ENCODE results near the gene PIWIL4.

The PIWIL4 gene

DNA sequence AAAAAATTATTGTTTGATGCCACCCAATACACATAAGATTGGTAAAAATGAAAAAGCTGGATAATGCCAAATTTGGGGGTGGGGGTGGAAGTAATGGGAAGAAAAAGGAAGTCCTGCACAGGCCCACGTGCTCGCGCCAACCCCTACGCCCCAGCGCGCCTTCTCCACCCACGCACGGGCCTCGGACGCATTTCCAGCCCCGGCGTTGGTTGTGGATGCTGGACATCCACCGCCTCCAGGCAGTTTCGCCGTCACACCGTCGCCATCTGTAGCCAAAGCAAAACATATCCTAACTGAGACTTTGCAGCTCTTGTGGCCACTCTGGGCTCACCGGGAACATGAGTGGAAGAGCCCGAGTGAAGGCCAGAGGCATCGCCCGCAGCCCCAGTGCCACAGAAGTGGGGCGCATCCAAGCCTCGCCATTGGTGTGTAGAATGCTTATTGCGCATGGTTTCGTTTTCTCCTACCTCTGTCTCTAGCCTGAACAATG is at the start of gene PIWIL4:
PIWIL4 (plus strand) TSS at position 188 of the 490 bp plus-strand sequence; CDS start at position 339, 151 bp downstream.
- Histone ChIP-seq H3K27ac (ENCODE audit: low read depth, low read length) (no peak within 1 kb of the TSS), H3K9ac (ENCODE audit: low read length) (no peak within 1 kb of the TSS), H3K36me3 (ENCODE audit: control insufficient read depth, insufficient read depth, low read length) (no peaks in the 10 kb centered on the region), H3K27me3 (ENCODE audit: control insufficient read depth, insufficient read depth, low read length) (no peaks in the 10 kb centered on the region), H3K4me1 (ENCODE audit: control insufficient read depth, insufficient read depth, low read length) (peaks cover 11% of the 10 kb centered on the region), H3K4me3 (ENCODE audit: low read depth, low read length) (no peak within 1 kb of the TSS), H3K9me3 (ENCODE audit: control insufficient read depth, insufficient read depth, low read depth, low read length) (no peaks in the 10 kb centered on the region)

GRCh38 chr11:94518300-94518699 is 48.9 kb upstream of the PIWIL4 start:
- Histone ChIP-seq H3K27me3 (ENCODE audit: control insufficient read depth, insufficient read depth, low read length) (peaks cover 15% of the 10 kb centered on the region), H3K9me3 (ENCODE audit: control insufficient read depth, insufficient read depth, low read depth, low read length) (no peaks in the 10 kb centered on the region), H3K4me1 (ENCODE audit: control insufficient read depth, insufficient read depth, low read length) (no peaks in the 10 kb centered on the region), H3K9ac (ENCODE audit: low read length) (no peak overlapping the region), H3K4me3 (ENCODE audit: low read depth, low read length) (no peak overlapping the region), H3K36me3 (ENCODE audit: control insufficient read depth, insufficient read depth, low read length) (no peaks in the 10 kb centered on the region), H3K27ac (ENCODE audit: low read depth, low read length) (no peak overlapping the region)

DNA sequence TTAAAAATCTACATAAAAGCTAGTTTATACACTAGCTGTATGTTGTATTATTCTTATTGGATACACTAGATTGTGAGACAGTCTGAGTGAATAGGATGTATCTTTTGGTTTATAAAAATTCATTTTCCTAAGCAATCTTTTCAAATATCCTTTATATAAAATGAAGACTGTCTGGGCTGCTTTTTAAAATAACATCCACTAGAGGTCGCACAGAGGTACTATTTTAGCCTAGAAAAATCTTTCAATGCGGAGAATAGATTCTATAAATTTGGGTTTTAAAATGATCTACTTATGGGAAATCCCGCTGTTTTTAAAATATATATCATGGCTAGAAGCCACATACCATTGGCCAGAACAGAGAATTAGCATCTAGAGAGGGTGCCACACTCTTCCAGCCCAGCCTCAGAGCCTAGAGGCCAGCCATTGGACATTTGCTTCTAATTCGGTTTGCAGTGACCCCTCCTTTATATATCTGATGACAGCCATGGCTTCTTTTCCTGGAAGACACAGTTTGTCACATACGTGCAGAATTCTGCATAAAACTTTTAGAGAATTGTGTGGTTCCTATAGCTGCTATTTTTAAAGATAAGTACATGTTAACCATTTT is 47.6 kb upstream of the PIWIL4 start:
- H3K27me3 ChIP-seq (ENCODE audit: control insufficient read depth, insufficient read depth, low read length), result peaks cover 6% of the 10 kb centered on the region
- no peak overlapping the region for H3K9ac ChIP-seq (ENCODE audit: low read length)
- H3K4me1 ChIP-seq (ENCODE audit: control insufficient read depth, insufficient read depth, low read length), result no peaks in the 10 kb centered on the region
- no peaks in the 10 kb centered on the region for H3K9me3 ChIP-seq (ENCODE audit: control insufficient read depth, insufficient read depth, low read depth, low read length)
- no peak overlapping the region for H3K4me3 ChIP-seq (ENCODE audit: low read depth, low read length)
- no peak overlapping the region for H3K27ac ChIP-seq (ENCODE audit: low read depth, low read length)
- no peaks in the 10 kb centered on the region for H3K36me3 ChIP-seq (ENCODE audit: control insufficient read depth, insufficient read depth, low read length)

DNA sequence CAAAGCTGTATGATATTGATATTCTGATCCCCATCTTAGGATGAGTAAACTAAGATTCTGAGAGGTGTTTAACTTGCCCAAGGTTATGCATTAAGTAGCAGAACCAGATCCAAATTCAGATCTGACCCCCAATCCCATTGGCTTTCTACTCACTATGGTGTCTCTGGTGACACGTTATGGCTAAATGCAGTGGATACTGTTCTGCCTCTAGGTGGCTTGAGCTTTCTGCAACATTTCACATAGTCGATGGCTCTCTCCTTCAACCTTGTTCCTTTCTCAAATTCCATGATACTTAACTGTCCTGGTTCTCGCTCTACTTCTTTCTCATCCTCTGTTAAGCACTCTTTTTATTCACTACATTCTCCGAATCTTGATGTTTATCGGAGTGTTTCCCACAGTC is 45.5 kb upstream of the PIWIL4 start:
- no peaks in the 10 kb centered on the region for H3K9me3 ChIP-seq (ENCODE audit: control insufficient read depth, insufficient read depth, low read depth, low read length)
- H3K4me3 ChIP-seq (ENCODE audit: low read depth, low read length), result no peak overlapping the region
- no peak overlapping the region for H3K9ac ChIP-seq (ENCODE audit: low read length)
- no peak overlapping the region for H3K27ac ChIP-seq (ENCODE audit: low read depth, low read length)
- no peaks in the 10 kb centered on the region for H3K4me1 ChIP-seq (ENCODE audit: control insufficient read depth, insufficient read depth, low read length)
- no peaks in the 10 kb centered on the region for H3K36me3 ChIP-seq (ENCODE audit: control insufficient read depth, insufficient read depth, low read length)
- peaks cover 2% of the 10 kb centered on the region for H3K27me3 ChIP-seq (ENCODE audit: control insufficient read depth, insufficient read depth, low read length)

- no peaks in the 10 kb centered on the region for H3K9me3 ChIP-seq (ENCODE audit: control insufficient read depth, insufficient read depth, low read depth, low read length)
- H3K27ac ChIP-seq (ENCODE audit: low read depth, low read length), result no peak overlapping the region
- no peak overlapping the region for H3K9ac ChIP-seq (ENCODE audit: low read length)
- H3K4me1 ChIP-seq (ENCODE audit: control insufficient read depth, insufficient read depth, low read length), result no peaks in the 10 kb centered on the region
- H3K4me3 ChIP-seq (ENCODE audit: low read depth, low read length), result no peak overlapping the region
- H3K27me3 ChIP-seq (ENCODE audit: control insufficient read depth, insufficient read depth, low read length), result peaks cover 9% of the 10 kb centered on the region
- H3K36me3 ChIP-seq (ENCODE audit: control insufficient read depth, insufficient read depth, low read length), result no peaks in the 10 kb centered on the region
Measured at GRCh38 chr11:94524341-94524740, 42.8 kb upstream of the PIWIL4 start.

GRCh38 chr11:94525546-94526324 is 41.4 kb upstream of the PIWIL4 start:
- Histone ChIP-seq H3K27me3 (ENCODE audit: control insufficient read depth, insufficient read depth, low read length) (peaks cover 9% of the 10 kb centered on the region), H3K36me3 (ENCODE audit: control insufficient read depth, insufficient read depth, low read length) (no peaks in the 10 kb centered on the region), H3K4me3 (ENCODE audit: low read depth, low read length) (no peak overlapping the region), H3K4me1 (ENCODE audit: control insufficient read depth, insufficient read depth, low read length) (no peaks in the 10 kb centered on the region), H3K27ac (ENCODE audit: low read depth, low read length) (no peak overlapping the region), H3K9ac (ENCODE audit: low read length) (no peak overlapping the region), H3K9me3 (ENCODE audit: control insufficient read depth, insufficient read depth, low read depth, low read length) (no peaks in the 10 kb centered on the region)

DNA sequence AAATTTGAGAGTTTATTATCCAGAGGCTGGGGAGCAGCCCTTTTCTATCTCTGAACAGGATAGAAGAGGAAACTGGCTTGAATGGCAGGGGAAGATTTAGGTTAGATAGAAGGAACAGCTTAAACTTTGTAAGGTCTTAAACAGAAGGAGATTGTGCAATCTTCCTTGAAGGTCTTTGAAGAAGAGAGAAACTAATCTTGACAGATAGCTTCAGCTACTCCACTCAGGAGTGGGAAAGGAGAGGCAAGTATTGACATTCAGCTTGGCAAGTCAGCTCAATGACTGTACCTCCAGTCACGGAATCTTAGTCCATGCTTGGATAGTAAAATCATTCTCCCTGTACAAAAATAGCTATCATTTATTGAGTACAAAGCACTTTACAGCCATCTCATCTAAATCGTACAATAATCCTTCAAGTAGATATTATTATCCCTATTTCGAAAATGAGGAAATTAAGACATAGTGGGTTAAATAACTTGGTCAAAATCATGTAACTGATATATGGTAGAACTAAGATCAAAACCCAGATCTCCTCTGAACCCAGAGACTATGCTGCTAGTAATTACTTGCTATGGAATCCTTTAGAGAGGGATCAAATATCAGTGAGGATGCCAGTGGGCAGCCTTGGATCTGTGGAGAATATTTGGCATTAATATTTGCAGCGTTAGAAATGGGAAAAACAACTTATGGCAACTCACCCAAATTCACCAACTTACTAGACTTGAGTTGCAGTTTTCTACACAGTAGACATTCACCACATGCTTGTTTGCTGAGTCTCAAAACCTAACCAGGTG is 40.3 kb upstream of the PIWIL4 start:
- H3K27me3 ChIP-seq (ENCODE audit: control insufficient read depth, insufficient read depth, low read length), result peaks cover 9% of the 10 kb centered on the region

DNA sequence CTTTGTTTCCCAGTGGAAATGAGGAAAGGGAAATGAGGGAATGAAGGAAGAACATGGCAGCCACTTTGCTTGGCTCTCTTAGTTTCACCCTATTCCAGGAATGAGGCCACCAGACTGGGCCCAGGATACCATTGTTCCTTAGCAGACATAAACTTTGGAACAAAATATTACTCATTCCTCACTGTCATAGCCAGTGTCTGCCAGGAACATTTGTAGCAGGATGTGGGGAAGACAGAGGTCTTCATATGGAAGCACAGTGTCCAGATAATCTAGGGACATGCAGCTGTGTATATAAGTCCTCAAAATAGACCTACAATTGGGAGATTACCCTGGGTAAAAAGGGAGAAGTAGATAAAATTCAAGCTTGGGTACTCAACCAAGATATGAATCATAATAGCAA is 38.6 kb upstream of the PIWIL4 start:
- Histone ChIP-seq H3K4me3 (ENCODE audit: low read depth, low read length) (no peak overlapping the region), H3K9ac (ENCODE audit: low read length) (no peak overlapping the region), H3K36me3 (ENCODE audit: control insufficient read depth, insufficient read depth, low read length) (no peaks in the 10 kb centered on the region), H3K9me3 (ENCODE audit: control insufficient read depth, insufficient read depth, low read depth, low read length) (no peaks in the 10 kb centered on the region), H3K27ac (ENCODE audit: low read depth, low read length) (no peak overlapping the region), H3K4me1 (ENCODE audit: control insufficient read depth, insufficient read depth, low read length) (no peaks in the 10 kb centered on the region), H3K27me3 (ENCODE audit: control insufficient read depth, insufficient read depth, low read length) (peaks cover 9% of the 10 kb centered on the region)

More for the DNA sequence above, 40.3 kb upstream of the PIWIL4 start:
- no peaks in the 10 kb centered on the region for H3K4me1 ChIP-seq (ENCODE audit: control insufficient read depth, insufficient read depth, low read length)
- no peaks in the 10 kb centered on the region for H3K9me3 ChIP-seq (ENCODE audit: control insufficient read depth, insufficient read depth, low read depth, low read length)
- no peak overlapping the region for H3K27ac ChIP-seq (ENCODE audit: low read depth, low read length)
- H3K36me3 ChIP-seq (ENCODE audit: control insufficient read depth, insufficient read depth, low read length), result no peaks in the 10 kb centered on the region
- H3K9ac ChIP-seq (ENCODE audit: low read length), result no peak overlapping the region
- no peak overlapping the region for H3K4me3 ChIP-seq (ENCODE audit: low read depth, low read length)

- H3K9ac ChIP-seq (ENCODE audit: low read length), result no peak overlapping the region
- no peaks in the 10 kb centered on the region for H3K4me1 ChIP-seq (ENCODE audit: control insufficient read depth, insufficient read depth, low read length)
- no peaks in the 10 kb centered on the region for H3K9me3 ChIP-seq (ENCODE audit: control insufficient read depth, insufficient read depth, low read depth, low read length)
- no peak overlapping the region for H3K4me3 ChIP-seq (ENCODE audit: low read depth, low read length)
- no peak overlapping the region for H3K27ac ChIP-seq (ENCODE audit: low read depth, low read length)
- H3K36me3 ChIP-seq (ENCODE audit: control insufficient read depth, insufficient read depth, low read length), result no peaks in the 10 kb centered on the region
- H3K27me3 ChIP-seq (ENCODE audit: control insufficient read depth, insufficient read depth, low read length), result peaks cover 2% of the 10 kb centered on the region; the same call in 1 of the 2 replicates
Measured at GRCh38 chr11:94532211-94532610, 35.0 kb upstream of the PIWIL4 start.

DNA sequence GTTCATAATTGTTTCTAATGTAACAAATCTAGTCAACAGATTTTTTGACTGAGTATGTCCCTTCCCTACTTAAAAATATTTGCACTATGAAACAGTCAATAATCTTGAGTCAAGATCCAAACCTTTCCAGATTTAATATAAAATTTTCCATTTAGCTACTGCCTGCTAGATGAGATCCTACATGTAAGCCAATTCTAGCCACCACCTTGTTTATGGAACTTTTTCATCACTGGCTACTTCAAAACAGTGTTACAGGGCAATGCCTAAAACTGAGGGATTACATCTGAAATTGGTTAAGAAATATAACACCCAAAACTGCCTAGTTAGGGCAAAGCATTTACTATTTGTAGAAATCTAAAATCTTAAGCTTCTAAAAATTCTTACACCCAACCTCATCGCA is 34.0 kb upstream of the PIWIL4 start:
- no peaks in the 10 kb centered on the region for H3K27me3 ChIP-seq (ENCODE audit: control insufficient read depth, insufficient read depth, low read length)
- no peak overlapping the region for H3K9ac ChIP-seq (ENCODE audit: low read length)
- no peaks in the 10 kb centered on the region for H3K36me3 ChIP-seq (ENCODE audit: control insufficient read depth, insufficient read depth, low read length)
- H3K4me3 ChIP-seq (ENCODE audit: low read depth, low read length), result no peak overlapping the region
- no peaks in the 10 kb centered on the region for H3K4me1 ChIP-seq (ENCODE audit: control insufficient read depth, insufficient read depth, low read length)
- no peak overlapping the region for H3K27ac ChIP-seq (ENCODE audit: low read depth, low read length)
- H3K9me3 ChIP-seq (ENCODE audit: control insufficient read depth, insufficient read depth, low read depth, low read length), result no peaks in the 10 kb centered on the region
